Measurements from ENCODE around the gene SLC36A1.

DNA sequence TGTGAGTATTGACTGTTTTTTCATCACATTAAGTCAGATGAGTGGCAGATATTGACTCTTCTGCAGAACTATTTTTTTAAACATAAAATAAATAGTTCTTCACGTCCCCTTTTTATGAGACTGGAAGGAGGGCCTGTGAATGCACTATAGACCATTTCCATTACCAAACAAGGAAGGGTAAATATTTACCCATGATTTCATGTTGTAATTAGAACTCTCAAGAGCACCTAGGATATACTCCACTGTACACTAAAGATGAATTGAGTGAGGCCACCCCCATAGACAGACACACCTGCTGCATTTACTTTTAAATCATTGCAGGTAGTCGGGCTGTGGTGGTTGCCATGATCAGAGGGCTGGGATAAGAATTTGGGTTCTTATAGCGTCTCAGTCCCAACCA is 22.6 kb downstream of the SLC36A1 start:
- TF ChIP-seq, protein P1, sequence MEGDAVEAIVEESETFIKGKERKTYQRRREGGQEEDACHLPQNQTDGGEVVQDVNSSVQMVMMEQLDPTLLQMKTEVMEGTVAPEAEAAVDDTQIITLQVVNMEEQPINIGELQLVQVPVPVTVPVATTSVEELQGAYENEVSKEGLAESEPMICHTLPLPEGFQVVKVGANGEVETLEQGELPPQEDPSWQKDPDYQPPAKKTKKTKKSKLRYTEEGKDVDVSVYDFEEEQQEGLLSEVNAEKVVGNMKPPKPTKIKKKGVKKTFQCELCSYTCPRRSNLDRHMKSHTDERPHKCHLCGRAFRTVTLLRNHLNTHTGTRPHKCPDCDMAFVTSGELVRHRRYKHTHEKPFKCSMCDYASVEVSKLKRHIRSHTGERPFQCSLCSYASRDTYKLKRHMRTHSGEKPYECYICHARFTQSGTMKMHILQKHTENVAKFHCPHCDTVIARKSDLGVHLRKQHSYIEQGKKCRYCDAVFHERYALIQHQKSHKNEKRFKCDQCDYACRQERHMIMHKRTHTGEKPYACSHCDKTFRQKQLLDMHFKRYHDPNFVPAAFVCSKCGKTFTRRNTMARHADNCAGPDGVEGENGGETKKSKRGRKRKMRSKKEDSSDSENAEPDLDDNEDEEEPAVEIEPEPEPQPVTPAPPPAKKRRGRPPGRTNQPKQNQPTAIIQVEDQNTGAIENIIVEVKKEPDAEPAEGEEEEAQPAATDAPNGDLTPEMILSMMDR (IDR thresholded peaks at IDR 0.05), result no peak
- no peak for TF ChIP-seq POLR2A (IDR thresholded peaks at IDR 0.05)
